ENCODE results near the gene CYP1A2. TPM values are rescaled to one million over a fixed set of nuclear protein-coding genes. Genes with fewer than 3 reads are reported as not detected.
A peak's percentile ranks its signal among the peaks of the same experiment; 100 is the strongest.

The CYP1A2 gene
- total RNA-seq, 2 experiments from 2014 or later, result not detected

GRCh38 chr15:74716651-74717050 is 32.0 kb upstream of the CYP1A2 start:
- no peak overlapping the region for H3K4me3 Mint-ChIP-seq
- no peaks in the 10 kb centered on the region for H3K9me3 Mint-ChIP-seq
- no peaks in the 10 kb centered on the region for H3K4me1 Mint-ChIP-seq (ENCODE audit: low read depth)
- ChIA-PET POLR2A (no interaction called here), CTCF (interaction anchor here (1.3 kb wide), 1 partner anchor 82 kb away, joined by 3 read pairs; no protein-coding TSS in a partner anchor)
- no peaks in the 10 kb centered on the region for H3K27me3 Mint-ChIP-seq
- TF ChIP-seq CTCF (IDR thresholded peaks at IDR 0.05), result no peak
- no peak for DNase-seq
- intact Hi-C loops (cut with micrococcal nuclease), result no loop called here
- no peak overlapping the region for H3K27ac Mint-ChIP-seq
- no peak for ATAC-seq
- H3K36me3 Mint-ChIP-seq (ENCODE audit: low read depth), result no peaks in the 10 kb centered on the region

- CTCF ChIA-PET, result no interaction called here
- TF ChIP-seq CTCF (IDR thresholded peaks at IDR 0.05), result no peak
- intact Hi-C loops (cut with micrococcal nuclease), result no loop called here
- Mint-ChIP-seq H3K9me3 (no peaks in the 10 kb centered on the region), H3K4me3 (no peak overlapping the region), H3K27me3 (peaks cover 11% of the 10 kb centered on the region), H3K4me1 (ENCODE audit: low read depth) (peaks cover 9% of the 10 kb centered on the region), H3K36me3 (ENCODE audit: low read depth) (no peaks in the 10 kb centered on the region), H3K27ac (no peak overlapping the region)
- ATAC-seq, result no peak
- no peak for DNase-seq
- POLR2A ChIA-PET, result no interaction called here
These were observed 26.1 kb upstream of the CYP1A2 start for GRCh38 chr15:74722591-74722990.

- Mint-ChIP-seq H3K9me3 (no peaks in the 10 kb centered on the region), H3K4me1 (ENCODE audit: low read depth) (peaks cover 9% of the 10 kb centered on the region), H3K27ac (no peak overlapping the region), H3K36me3 (ENCODE audit: low read depth) (no peaks in the 10 kb centered on the region), H3K27me3 (peaks cover 16% of the 10 kb centered on the region), H3K4me3 (no peak overlapping the region)
- no peak for TF ChIP-seq CTCF (IDR thresholded peaks at IDR 0.05)
- CTCF ChIA-PET, result interaction anchor here (2.1 kb wide), 1 partner anchor 92 kb away, joined by 10 read pairs; no protein-coding TSS in a partner anchor
- ATAC-seq, result no peak
- POLR2A ChIA-PET, result no interaction called here
- intact Hi-C loops (cut with micrococcal nuclease), result no loop called here
- no peak for DNase-seq
These were observed 25.5 kb upstream of the CYP1A2 start for GRCh38 chr15:74723187-74723586.

GRCh38 chr15:74723754-74724334 is 24.8 kb upstream of the CYP1A2 start:
- Mint-ChIP-seq H3K4me3 (peak overlapping the region; percentile 20), H3K4me1 (ENCODE audit: low read depth) (peaks cover 9% of the 10 kb centered on the region), H3K9me3 (no peaks in the 10 kb centered on the region), H3K27me3 (peaks cover 16% of the 10 kb centered on the region), H3K27ac (no peak overlapping the region), H3K36me3 (ENCODE audit: low read depth) (no peaks in the 10 kb centered on the region)
- CTCF ChIA-PET, result interaction anchor here (0.6 to 2.1 kb wide), 3 partner anchors 40 to 92 kb away, joined by 3 to 10 read pairs (median 4); no protein-coding TSS in a partner anchor
- intact Hi-C loops (cut with micrococcal nuclease), result no loop called here
- POLR2A ChIA-PET, result interaction anchor here (0.6 kb wide), 1 partner anchor 23 kb away, joined by 3 read pairs; no protein-coding TSS in a partner anchor
- TF ChIP-seq CTCF (IDR thresholded peaks at IDR 0.05), result no peak
- ATAC-seq (peak; percentile 31), DNase-seq (no peak)

GRCh38 chr15:74724570-74725224 is 23.9 kb upstream of the CYP1A2 start:
- intact Hi-C loops (cut with micrococcal nuclease), result no loop called here
- DNase-seq (no peak), ATAC-seq (no peak)
- H3K9me3 Mint-ChIP-seq, result no peaks in the 10 kb centered on the region
- H3K4me1 Mint-ChIP-seq (ENCODE audit: low read depth), result peaks cover 9% of the 10 kb centered on the region
- ChIA-PET CTCF (interaction anchor here (0.6 to 2.1 kb wide), 5 partner anchors 10 to 93 kb away, joined by 3 to 10 read pairs (median 4); no protein-coding TSS in a partner anchor), POLR2A (interaction anchor here (0.6 to 1.1 kb wide), 2 partner anchors 24 to 184 kb away, joined by 3 read pairs; partner anchors contain the start of gene ARID3B)
- TF ChIP-seq CTCF (IDR thresholded peaks at IDR 0.05), result no peak
- H3K36me3 Mint-ChIP-seq (ENCODE audit: low read depth), result no peaks in the 10 kb centered on the region
- H3K4me3 Mint-ChIP-seq, result peak overlapping the region; percentile 71
- no peak overlapping the region for H3K27ac Mint-ChIP-seq
- H3K27me3 Mint-ChIP-seq, result peaks cover 16% of the 10 kb centered on the region

Data from activated CD8-positive, alpha-beta T cell treated with anti-CD3 and anti-CD28 coated beads for 36 hours (primary cell).